IMR-90 (cell line): ENCODE results near the gene FOXO3. TPM values are rescaled to one million over a fixed set of nuclear protein-coding genes. Genes with fewer than 3 reads are reported as not detected.

Experiments
- ATAC-seq: fragments of 200-7000 bp; cut with Tn5 transposase; 2 replicates; pipeline ENCODE4 v1.9.1; 2020; ENCODE audit warnings: low read depth, mild to moderate bottlenecking, moderate library complexity
- BruUV-seq: library from RNA; stranded (reverse); fragments of 400-500 nt; replicated peaks from 2 replicates; lab custom pipeline; 2021; lab: Mats Ljungman, UMichigan
- CTCF ChIA-PET: fragments of 300-600 bp; formaldehyde crosslinking; extraction: SDS; loops from one replicate; lab custom pipeline; 2021; ENCODE audit warnings: antibody characterized with exemption; lab: Yijun Ruan, JAX
- POLR2A ChIA-PET: fragments of 300-600 bp; sonication (Branson Sonifier 250); formaldehyde crosslinking; loops from one replicate; lab custom pipeline; 2022; ENCODE audit warnings: antibody characterized with exemption; ENCODE audit not compliant: unreplicated experiment; lab: Charles Lee
- DNase-seq: peaks from one replicate; pipeline ENCODE4 v3.0.0; 2013
- H2AFZ ChIP-seq: replicated peaks from 2 replicates; pipeline ENCODE3; 2013; ENCODE audit warnings: low read length, mild to moderate bottlenecking; ENCODE audit not compliant: poor library complexity
- H2AK5ac ChIP-seq: 2 replicates; pipeline ENCODE4 v1.6.1; 2013; ENCODE audit warnings: low read depth, low read length, inconsistent platforms
- H2AK9ac ChIP-seq: replicated peaks from 2 replicates; pipeline ENCODE3; 2013; ENCODE audit warnings: mild to moderate bottlenecking, low read depth, low read length, moderate library complexity; ENCODE audit not compliant: poor library complexity
- H2BK120ac ChIP-seq: 2 replicates; pipeline ENCODE4 v1.6.1; 2013; ENCODE audit warnings: low read depth, low read length, inconsistent platforms
- H2BK15ac ChIP-seq: 3 replicates; pipeline ENCODE4 v1.6.1; 2013; ENCODE audit warnings: low read depth, low read length, inconsistent platforms
- H2BK20ac ChIP-seq: 2 replicates; pipeline ENCODE4 v1.6.1; 2013; ENCODE audit warnings: low read depth, mild to moderate bottlenecking, inconsistent platforms, low read length, moderate library complexity
- H2BK5ac ChIP-seq: 2 replicates; pipeline ENCODE4 v1.6.1; 2013; ENCODE audit warnings: mild to moderate bottlenecking, low read depth, low read length, inconsistent platforms; ENCODE audit not compliant: poor library complexity, severe bottlenecking
- H3K14ac ChIP-seq: replicated peaks from 2 replicates; pipeline ENCODE4 v1.6.1; 2013; ENCODE audit warnings: low read depth, low read length, inconsistent platforms
- H3K18ac ChIP-seq: 2 replicates; pipeline ENCODE4 v1.6.1; 2013; ENCODE audit warnings: low read depth, low read length, control low read depth
- H3K23ac ChIP-seq: 2 replicates; pipeline ENCODE4 v1.6.1; 2013; ENCODE audit warnings: low read depth, low read length, inconsistent platforms
- H3K27ac ChIP-seq: 2 replicates; pipeline ENCODE4 v1.5.1; 2013; ENCODE audit warnings: mild to moderate bottlenecking, control low read depth, low read length; ENCODE audit not compliant: insufficient read depth
- H3K27me3 ChIP-seq: 2 replicates; pipeline ENCODE4 v1.6.1; 2013; ENCODE audit warnings: low read length; ENCODE audit not compliant: control insufficient read depth, insufficient read depth
- H3K36me3 ChIP-seq: 2 replicates; pipeline ENCODE4 v1.6.1; 2013; ENCODE audit warnings: low read length, mixed read lengths; ENCODE audit not compliant: control insufficient read depth, insufficient read depth
- H3K4ac ChIP-seq: 2 replicates; pipeline ENCODE4 v1.6.1; 2013; ENCODE audit warnings: low read depth, low read length, inconsistent platforms
- H3K4me1 ChIP-seq: 2 replicates; pipeline ENCODE4 v1.6.1; 2013; ENCODE audit warnings: low read length, mixed read lengths; ENCODE audit not compliant: control insufficient read depth, insufficient read depth
- H3K4me2 ChIP-seq: 2 replicates; pipeline ENCODE4 v1.6.1; 2013; ENCODE audit warnings: low read depth, mild to moderate bottlenecking, control low read depth, low read length, moderate library complexity
- H3K4me3 ChIP-seq: 2 replicates; pipeline ENCODE4 v1.5.1; 2013; ENCODE audit warnings: low read depth, mild to moderate bottlenecking, control low read depth, low read length, moderate library complexity; ENCODE audit not compliant: insufficient read depth
- H3K56ac ChIP-seq: 2 replicates; pipeline ENCODE4 v1.6.1; 2013; ENCODE audit warnings: low read length, inconsistent platforms; ENCODE audit not compliant: insufficient read depth; ENCODE audit errors: extremely low read depth
- H3K79me1 ChIP-seq, 2 experiments: 2 replicates each; pipeline ENCODE4 v1.6.1; 2013; ENCODE audit warnings: low read length in 2 of 2, inconsistent platforms in 1 of 2, low read depth in 1 of 2
- H3K9ac ChIP-seq: 2 replicates; pipeline ENCODE4 v1.6.1; 2013; ENCODE audit warnings: low read depth, low read length, control low read depth
- H3K9me1 ChIP-seq: 2 replicates; pipeline ENCODE4 v1.6.1; 2013; ENCODE audit warnings: low read length, inconsistent platforms; ENCODE audit not compliant: insufficient read depth
- H3K9me3 ChIP-seq: 2 replicates; pipeline ENCODE4 v1.6.1; 2013; ENCODE audit warnings: low read length; ENCODE audit not compliant: control insufficient read depth, insufficient read depth
- H4K20me1 ChIP-seq: 2 replicates; pipeline ENCODE4 v1.6.1; 2013; ENCODE audit warnings: low read length, inconsistent platforms; ENCODE audit not compliant: insufficient read depth
- H4K5ac ChIP-seq: 2 replicates; pipeline ENCODE4 v1.6.1; 2013; ENCODE audit warnings: mild to moderate bottlenecking, low read depth, low read length, control low read depth
- H4K8ac ChIP-seq, 2 experiments: 2 replicates each; pipeline ENCODE4 v1.6.1; 2013; ENCODE audit warnings: low read depth in 2 of 2, low read length in 2 of 2, control low read depth in 1 of 2, inconsistent platforms in 1 of 2
- H4K91ac ChIP-seq: 2 replicates; pipeline ENCODE4 v1.6.1; 2013; ENCODE audit warnings: low read depth, low read length, inconsistent platforms; ENCODE audit not compliant: insufficient read depth
- BHLHE40 ChIP-seq: fragments of 150-350 bp; IDR thresholded peaks from 2 replicates; pipeline ENCODE4 v1.6.1; 2016; ENCODE audit warnings: mild to moderate bottlenecking, low read depth, low read length
- CEBPB ChIP-seq: IDR thresholded peaks from 2 replicates; pipeline ENCODE4 v1.6.1; 2012; ENCODE audit warnings: low read depth, low read length, improper control_type of control experiment
- CHD1 ChIP-seq: IDR thresholded peaks from 2 replicates; pipeline ENCODE4 v1.6.1; 2012; ENCODE audit warnings: low read depth, low read length, improper control_type of control experiment
- ELK1 ChIP-seq: fragments of 150-350 bp; IDR thresholded peaks from 2 replicates; pipeline ENCODE4 v1.6.1; 2016; ENCODE audit warnings: low read depth, mild to moderate bottlenecking, low read length, moderate library complexity, borderline replicate concordance
- FOS ChIP-seq: fragments of 150-350 bp; IDR thresholded peaks from 2 replicates; pipeline ENCODE4 v1.6.1; 2016; ENCODE audit warnings: low read depth, low read length
- MAFK ChIP-seq: IDR thresholded peaks from 2 replicates; pipeline ENCODE4 v1.6.1; 2012; ENCODE audit warnings: low read depth, low read length, improper control_type of control experiment
- MAZ ChIP-seq: IDR thresholded peaks from 2 replicates; pipeline ENCODE4 v1.6.1; 2012; ENCODE audit warnings: low read depth, mild to moderate bottlenecking, low read length, improper control_type of control experiment, moderate library complexity, borderline replicate concordance
- MXI1 ChIP-seq: IDR thresholded peaks from 2 replicates; pipeline ENCODE4 v1.6.1; 2012; ENCODE audit warnings: low read depth, mild to moderate bottlenecking, low read length, moderate library complexity, borderline replicate concordance
- POLR2A ChIP-seq: IDR thresholded peaks from 2 replicates; pipeline ENCODE4 v1.6.1; 2012; ENCODE audit warnings: mild to moderate bottlenecking, low read depth, low read length
- RAD21 ChIP-seq: IDR thresholded peaks from 2 replicates; pipeline ENCODE4 v1.6.1; 2012; ENCODE audit warnings: low read length, improper control_type of control experiment
- RCOR1 ChIP-seq: IDR thresholded peaks from 2 replicates; pipeline ENCODE4 v1.6.1; 2012; ENCODE audit warnings: mild to moderate bottlenecking, low read length, improper control_type of control experiment; ENCODE audit not compliant: insufficient replicate concordance
- RFX5 ChIP-seq: IDR thresholded peaks from 2 replicates; pipeline ENCODE4 v1.8.0; 2012; ENCODE audit warnings: low read depth, mild to moderate bottlenecking, low read length, moderate library complexity
- SMC3 ChIP-seq: fragments of 150-350 bp; IDR thresholded peaks from 2 replicates; pipeline ENCODE4 v1.6.1; 2016; ENCODE audit warnings: low read depth, mild to moderate bottlenecking, antibody characterized with exemption, low read length, moderate library complexity
- WGBS, 2 experiments: methylation state at CpG; one replicate each; pipeline versions ENCODE4 v1.1.5 to v1.1.7; 2013; ENCODE audit warnings: missing lambda C conversion rate in 2 of 2; ENCODE audit not compliant: insufficient read length in 1 of 2; ENCODE audit errors: extremely low coverage in 2 of 2; 5-methylcytosine and 5-hydroxymethylcytosine counted together
- dilution Hi-C: fragments of 300-500 bp; cut with HindIII; formaldehyde crosslinking; loops from one replicate; pipeline ENCODE4 v1.14.3; 2018; ENCODE audit warnings: low sequenced_read_pairs; ENCODE audit not compliant: unreplicated experiment
- in situ Hi-C: fragments of 300-500 bp; cut with MboI; formaldehyde crosslinking; loops from 3 replicates; pipeline ENCODE4 v1.14.3; 2019; ENCODE audit warnings: low sequenced_read_pairs, inconsistent platforms, mixed read lengths
- intact Hi-C: fragments of 100-400 bp; cut with micrococcal nuclease; formaldehyde crosslinking; loops from 2 replicates; pipeline ENCODE4 v1.10.0; 2022
- polyA plus RNA-seq, 3 experiments: library from polyadenylated mRNA; depleted of rRNA; stranded (reverse); fragments of >200 nt; gene quantifications; 2 replicates each; pipeline ENCODE4 v1.2.3, GENCODE V29; 2012; ENCODE audit warnings: low replicate concordance in 1 of 3
- total RNA-seq: library from RNA; depleted of rRNA; stranded (reverse); fragments of >200 nt; gene quantifications from 2 replicates; pipeline ENCODE4 v1.2.3, GENCODE V29; 2012
- TF ChIP-seq, protein P1 (sequence below): conservative IDR thresholded peaks from 2 replicates; pipeline ENCODE4 v1.5.1; 2012; ENCODE audit warnings: mild to moderate bottlenecking, low read depth, low read length, improper control_type of control experiment

Gene FOXO3
- total and polyA plus RNA-seq, 2 of the 4 experiments (the other 2 are of a cell fraction), result 17.5 to 38.7 TPM

DNA sequence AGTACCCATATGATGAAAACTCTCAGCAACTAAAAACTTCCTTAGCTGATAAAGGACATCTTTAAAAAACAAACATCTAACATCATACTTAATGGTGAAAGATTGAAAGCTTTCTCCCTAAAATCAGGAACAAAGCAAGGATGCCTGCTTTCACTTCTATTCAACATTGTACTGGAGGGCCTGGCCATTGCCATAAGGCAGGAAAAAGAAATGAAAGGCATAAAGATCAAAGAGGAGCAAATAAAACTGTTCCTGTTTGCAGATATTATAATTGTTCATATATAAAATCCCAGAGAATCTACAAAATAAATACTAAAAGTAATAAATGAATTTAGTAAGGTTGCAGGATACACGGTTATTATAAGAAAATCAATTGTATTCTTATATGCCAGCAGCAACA, 162.9 kb downstream of the FOXO3 start:
- no TSS peak for BruUV-seq
- Histone ChIP-seq H4K91ac (no peak overlapping the region), H4K20me1 (no peaks in the 10 kb centered on the region), H3K18ac (no peak overlapping the region), H3K27ac (no peak overlapping the region), H2AK9ac (no peak overlapping the region), H3K9me1 (no peaks in the 10 kb centered on the region), H3K23ac (no peak overlapping the region), H3K56ac (no peak overlapping the region), H4K5ac (no peak overlapping the region), H2BK120ac (no peak overlapping the region), H3K4me2 (no peak overlapping the region), H2AK5ac (no peak overlapping the region), H3K9ac (no peak overlapping the region), H3K36me3 (no peaks in the 10 kb centered on the region), H2BK15ac (no peak overlapping the region), H2BK20ac (no peak overlapping the region), H3K9me3 (peaks cover 5% of the 10 kb centered on the region; the same call in 1 of the 2 replicates), H3K4me3 (no peak overlapping the region), H3K4ac (no peak overlapping the region), H2BK5ac (no peak overlapping the region), H2AFZ (no peak overlapping the region), H3K27me3 (no peaks in the 10 kb centered on the region), H4K8ac (no peak overlapping the region), H3K79me1 (no peaks in the 10 kb centered on the region), H3K4me1 (no peaks in the 10 kb centered on the region), H3K14ac (no peak overlapping the region)
- WGBS, 2 experiments, result no CpG with 5 or more reads among the region's 1 CpG
- no peak for DNase-seq
- no peak for TF ChIP-seq CEBPB
- TF ChIP-seq RCOR1, result no peak
- TF ChIP-seq ELK1, result no peak
- TF ChIP-seq BHLHE40, result no peak
- no peak for TF ChIP-seq POLR2A
- TF ChIP-seq MXI1, result no peak
- no peak for TF ChIP-seq SMC3
- no peak for TF ChIP-seq RFX5
- TF ChIP-seq MAFK, result no peak
- no peak for TF ChIP-seq FOS
- TF ChIP-seq, protein P1, sequence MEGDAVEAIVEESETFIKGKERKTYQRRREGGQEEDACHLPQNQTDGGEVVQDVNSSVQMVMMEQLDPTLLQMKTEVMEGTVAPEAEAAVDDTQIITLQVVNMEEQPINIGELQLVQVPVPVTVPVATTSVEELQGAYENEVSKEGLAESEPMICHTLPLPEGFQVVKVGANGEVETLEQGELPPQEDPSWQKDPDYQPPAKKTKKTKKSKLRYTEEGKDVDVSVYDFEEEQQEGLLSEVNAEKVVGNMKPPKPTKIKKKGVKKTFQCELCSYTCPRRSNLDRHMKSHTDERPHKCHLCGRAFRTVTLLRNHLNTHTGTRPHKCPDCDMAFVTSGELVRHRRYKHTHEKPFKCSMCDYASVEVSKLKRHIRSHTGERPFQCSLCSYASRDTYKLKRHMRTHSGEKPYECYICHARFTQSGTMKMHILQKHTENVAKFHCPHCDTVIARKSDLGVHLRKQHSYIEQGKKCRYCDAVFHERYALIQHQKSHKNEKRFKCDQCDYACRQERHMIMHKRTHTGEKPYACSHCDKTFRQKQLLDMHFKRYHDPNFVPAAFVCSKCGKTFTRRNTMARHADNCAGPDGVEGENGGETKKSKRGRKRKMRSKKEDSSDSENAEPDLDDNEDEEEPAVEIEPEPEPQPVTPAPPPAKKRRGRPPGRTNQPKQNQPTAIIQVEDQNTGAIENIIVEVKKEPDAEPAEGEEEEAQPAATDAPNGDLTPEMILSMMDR, result no peak
- TF ChIP-seq RAD21, result no peak
- TF ChIP-seq MAZ, result no peak
- no peak for TF ChIP-seq CHD1
- ATAC-seq, result no peak
- intact Hi-C loops, result no loop called here
- CTCF ChIA-PET, result no interaction called here
- POLR2A ChIA-PET, result no interaction called here
- dilution Hi-C loops, result no loop called here
- in situ Hi-C loops, result no loop called here
